RWPE2 (cell line): ENCODE measurements around the gene WBP11.

Source experiments
- ATAC-seq: fragments of 200-7000 bp; cut with Tn5 transposase; 3 replicates; pipeline ENCODE4 v1.9.1; 2021; ENCODE audit warnings: low read depth
- DNase-seq: peaks from one replicate; pipeline ENCODE4 v3.0.0-alpha.2; 2020; ENCODE audit warnings: low spot score
- H3K27ac ChIP-seq: fragments of 450-650 bp; 2 replicates; pipeline ENCODE4 v1.5.1; 2017; ENCODE audit warnings: mild to moderate bottlenecking; ENCODE audit not compliant: poor library complexity, severe bottlenecking
- H3K27me3 ChIP-seq: fragments of 250-450 bp; sonication (Bioruptor Pico); 2 replicates; pipeline ENCODE4 v1.5.1; 2021; ENCODE audit warnings: mild to moderate bottlenecking, moderate library complexity; ENCODE audit not compliant: insufficient read depth, poor library complexity, severe bottlenecking
- H3K36me3 ChIP-seq: fragments of 250-450 bp; sonication (Bioruptor Pico); 2 replicates; pipeline ENCODE4 v1.5.1; 2020; ENCODE audit warnings: low read depth, mild to moderate bottlenecking, moderate library complexity
- H3K4me1 ChIP-seq: fragments of 250-450 bp; sonication (Bioruptor Pico); 2 replicates; pipeline ENCODE4 v1.5.1; 2021; ENCODE audit warnings: mild to moderate bottlenecking, moderate library complexity; ENCODE audit not compliant: insufficient read depth, poor library complexity, severe bottlenecking
- H3K4me3 ChIP-seq: fragments of 250-450 bp; sonication (Bioruptor Pico); 2 replicates; pipeline ENCODE4 v1.5.1; 2021; ENCODE audit warnings: mild to moderate bottlenecking, moderate library complexity; ENCODE audit not compliant: severe bottlenecking
- H3K9me3 ChIP-seq: fragments of 250-450 bp; sonication (Bioruptor Pico); 2 replicates; pipeline ENCODE4 v1.5.1; 2021; ENCODE audit warnings: mild to moderate bottlenecking, moderate library complexity; ENCODE audit not compliant: severe bottlenecking
- TF ChIP-seq, protein P1 (sequence below): fragments of 450-650 bp; IDR thresholded peaks from one replicate; pipeline ENCODE4 v1.5.1; 2017; ENCODE audit warnings: mild to moderate bottlenecking, moderate library complexity; ENCODE audit not compliant: poor library complexity, severe bottlenecking

The WBP11 gene

DNA sequence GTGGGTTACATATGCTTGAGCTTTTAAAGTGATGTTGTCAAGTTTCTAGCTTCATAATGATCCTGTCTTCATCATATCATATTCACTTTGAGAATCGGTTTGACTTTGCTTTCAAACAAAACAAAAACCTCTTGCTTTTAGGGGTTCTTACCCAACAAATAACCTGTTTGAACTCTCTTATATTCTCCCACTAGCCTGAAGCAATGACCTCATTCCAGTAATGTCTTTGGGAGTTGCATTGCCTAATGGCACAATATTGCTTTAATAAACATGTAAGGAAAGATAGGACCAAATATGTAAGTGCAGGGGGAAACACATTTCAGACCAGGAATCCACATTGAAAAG lies 27.7 kb downstream of the WBP11 start:
- no peak for DNase-seq

GRCh38 chr12:14774906-14775635 lies 28.2 kb downstream of the WBP11 start:
- ATAC-seq (no peak), DNase-seq (no peak)
- Histone ChIP-seq H3K27ac (peak overlapping the region; percentile 75), H3K36me3 (no peaks in the 10 kb centered on the region), H3K9me3 (no peaks in the 10 kb centered on the region), H3K4me3 (peak overlapping the region; percentile 93), H3K4me1 (peaks cover 13% of the 10 kb centered on the region), H3K27me3 (no peaks in the 10 kb centered on the region)
- TF ChIP-seq, protein P1, sequence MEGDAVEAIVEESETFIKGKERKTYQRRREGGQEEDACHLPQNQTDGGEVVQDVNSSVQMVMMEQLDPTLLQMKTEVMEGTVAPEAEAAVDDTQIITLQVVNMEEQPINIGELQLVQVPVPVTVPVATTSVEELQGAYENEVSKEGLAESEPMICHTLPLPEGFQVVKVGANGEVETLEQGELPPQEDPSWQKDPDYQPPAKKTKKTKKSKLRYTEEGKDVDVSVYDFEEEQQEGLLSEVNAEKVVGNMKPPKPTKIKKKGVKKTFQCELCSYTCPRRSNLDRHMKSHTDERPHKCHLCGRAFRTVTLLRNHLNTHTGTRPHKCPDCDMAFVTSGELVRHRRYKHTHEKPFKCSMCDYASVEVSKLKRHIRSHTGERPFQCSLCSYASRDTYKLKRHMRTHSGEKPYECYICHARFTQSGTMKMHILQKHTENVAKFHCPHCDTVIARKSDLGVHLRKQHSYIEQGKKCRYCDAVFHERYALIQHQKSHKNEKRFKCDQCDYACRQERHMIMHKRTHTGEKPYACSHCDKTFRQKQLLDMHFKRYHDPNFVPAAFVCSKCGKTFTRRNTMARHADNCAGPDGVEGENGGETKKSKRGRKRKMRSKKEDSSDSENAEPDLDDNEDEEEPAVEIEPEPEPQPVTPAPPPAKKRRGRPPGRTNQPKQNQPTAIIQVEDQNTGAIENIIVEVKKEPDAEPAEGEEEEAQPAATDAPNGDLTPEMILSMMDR, result no peak

More for the DNA sequence above, 27.7 kb downstream of the WBP11 start:
- TF ChIP-seq, protein P1, result no peak
- Histone ChIP-seq H3K36me3 (no peaks in the 10 kb centered on the region), H3K27me3 (no peaks in the 10 kb centered on the region), H3K4me1 (peaks cover 13% of the 10 kb centered on the region), H3K9me3 (no peaks in the 10 kb centered on the region), H3K27ac (peak overlapping the region; percentile 75), H3K4me3 (peak overlapping the region; percentile 93)
- ATAC-seq, result no peak

- H3K36me3 ChIP-seq, result no peaks in the 10 kb centered on the region
- ATAC-seq (peak; percentile 81), DNase-seq (peak; percentile 88)
- peak overlapping the region; percentile 93 for H3K4me3 ChIP-seq
- no peaks in the 10 kb centered on the region for H3K27me3 ChIP-seq
- H3K9me3 ChIP-seq, result no peaks in the 10 kb centered on the region
- TF ChIP-seq, protein P1, result no peak
- H3K27ac ChIP-seq, result peak overlapping the region; percentile 75
- H3K4me1 ChIP-seq, result peaks cover 13% of the 10 kb centered on the region
These were observed 29.0 kb downstream of the WBP11 start for GRCh38 chr12:14774074-14774905.

- no peaks in the 10 kb centered on the region for H3K36me3 ChIP-seq
- peak; percentile 26 for ATAC-seq
- no peak for DNase-seq
- H3K4me3 ChIP-seq, result peak overlapping the region; percentile 93
- H3K27ac ChIP-seq, result peak overlapping the region; percentile 75
- TF ChIP-seq, protein P1, result no peak
- H3K4me1 ChIP-seq, result peaks cover 13% of the 10 kb centered on the region
- H3K9me3 ChIP-seq, result no peaks in the 10 kb centered on the region
- no peaks in the 10 kb centered on the region for H3K27me3 ChIP-seq
These were observed 29.6 kb downstream of the WBP11 start for GRCh38 chr12:14773685-14774073.
